Gastrocnemius medialis (tissue), 4 donors: ENCODE data around the gene GPLD1.

ENCODE experiments used
- POLR2A ChIP-seq, 2 donors: fragments of 450-650 bp; IDR thresholded peaks; one replicate each; pipeline ENCODE4 v1.6.1; 2017; ENCODE audit warnings: antibody characterized with exemption in 2 of 2, mild to moderate bottlenecking in 2 of 2, moderate library complexity in 2 of 2
- TF ChIP-seq, protein P1 (sequence below), 5 experiments: fragments of 450-650 bp in 3 of 5; fragments of 200-600 bp in 2 of 5; sonication (generic) in 2 of 5; IDR thresholded peaks in 4 of 5; conservative IDR thresholded peaks in 1 of 5; 1 replicate in 4 of 5; 2 replicates in 1 of 5; pipeline ENCODE4 v1.5.1; 2016 to 2019; ENCODE audit warnings: antibody characterized with exemption in 5 of 5, mild to moderate bottlenecking in 3 of 5, moderate library complexity in 3 of 5

- TF ChIP-seq, protein P1, sequence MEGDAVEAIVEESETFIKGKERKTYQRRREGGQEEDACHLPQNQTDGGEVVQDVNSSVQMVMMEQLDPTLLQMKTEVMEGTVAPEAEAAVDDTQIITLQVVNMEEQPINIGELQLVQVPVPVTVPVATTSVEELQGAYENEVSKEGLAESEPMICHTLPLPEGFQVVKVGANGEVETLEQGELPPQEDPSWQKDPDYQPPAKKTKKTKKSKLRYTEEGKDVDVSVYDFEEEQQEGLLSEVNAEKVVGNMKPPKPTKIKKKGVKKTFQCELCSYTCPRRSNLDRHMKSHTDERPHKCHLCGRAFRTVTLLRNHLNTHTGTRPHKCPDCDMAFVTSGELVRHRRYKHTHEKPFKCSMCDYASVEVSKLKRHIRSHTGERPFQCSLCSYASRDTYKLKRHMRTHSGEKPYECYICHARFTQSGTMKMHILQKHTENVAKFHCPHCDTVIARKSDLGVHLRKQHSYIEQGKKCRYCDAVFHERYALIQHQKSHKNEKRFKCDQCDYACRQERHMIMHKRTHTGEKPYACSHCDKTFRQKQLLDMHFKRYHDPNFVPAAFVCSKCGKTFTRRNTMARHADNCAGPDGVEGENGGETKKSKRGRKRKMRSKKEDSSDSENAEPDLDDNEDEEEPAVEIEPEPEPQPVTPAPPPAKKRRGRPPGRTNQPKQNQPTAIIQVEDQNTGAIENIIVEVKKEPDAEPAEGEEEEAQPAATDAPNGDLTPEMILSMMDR (IDR thresholded peaks at IDR 0.05 in 4 of 5, conservative IDR thresholded peaks at IDR 0.05 in 1 of 5) = no peak
- no peak for TF ChIP-seq POLR2A (IDR thresholded peaks at IDR 0.05)
These were observed 42.7 kb downstream of the GPLD1 start for GRCh38 chr6:24446670-24447069.
